Neuronal stem cell (in vitro differentiated cells): Measurements from ENCODE around the gene PIEZO2.

ENCODE experiments used
- DNase-seq: peaks from one replicate; pipeline ENCODE4 v3.0.0-alpha.2; 2013; ENCODE audit warnings: low spot score
- H2AFZ ChIP-seq: one replicate; pipeline ENCODE4 v1.6.1; 2013; ENCODE audit warnings: mild to moderate bottlenecking, low read length, inconsistent platforms
- H2AK5ac ChIP-seq: 2 replicates; pipeline ENCODE4 v1.6.1; 2013; ENCODE audit warnings: low read depth, mild to moderate bottlenecking, inconsistent platforms, low read length, moderate library complexity, mixed read lengths
- H2BK120ac ChIP-seq: 2 replicates; pipeline ENCODE4 v1.6.1; 2013; ENCODE audit warnings: low read depth, mild to moderate bottlenecking, inconsistent platforms, low read length, moderate library complexity, mixed read lengths
- H2BK12ac ChIP-seq: one replicate; pipeline ENCODE4 v1.6.1; 2013; ENCODE audit warnings: low read length, inconsistent platforms
- H2BK15ac ChIP-seq: 2 replicates; pipeline ENCODE4 v1.6.1; 2013; ENCODE audit warnings: mild to moderate bottlenecking, low read length, inconsistent platforms, mixed read lengths
- H2BK5ac ChIP-seq: one replicate; pipeline ENCODE4 v1.6.1; 2013; ENCODE audit warnings: inconsistent platforms, mild to moderate bottlenecking, low read length, moderate library complexity
- H3K14ac ChIP-seq: one replicate; pipeline ENCODE4 v1.6.1; 2013; ENCODE audit warnings: low read length, inconsistent platforms
- H3K18ac ChIP-seq: 2 replicates; pipeline ENCODE4 v1.6.1; 2013; ENCODE audit warnings: low read length, inconsistent platforms
- H3K23ac ChIP-seq: 2 replicates; pipeline ENCODE4 v1.6.1; 2013; ENCODE audit warnings: low read depth, mild to moderate bottlenecking, mixed read lengths, low read length, inconsistent platforms; ENCODE audit not compliant: poor library complexity
- H3K27ac ChIP-seq: replicated peaks from 3 replicates; pipeline ENCODE4 v1.5.1; 2013; ENCODE audit warnings: low read length, inconsistent platforms
- H3K27me3 ChIP-seq, 3 experiments: 2 replicates each; pipeline ENCODE4 v1.6.1; 2013; ENCODE audit warnings: low read length in 3 of 3, mild to moderate bottlenecking in 2 of 3, inconsistent platforms in 1 of 3, low read depth in 1 of 3, mixed read lengths in 1 of 3, moderate library complexity in 1 of 3; ENCODE audit not compliant: control insufficient read depth in 3 of 3, insufficient read depth in 3 of 3
- H3K36me3 ChIP-seq, 2 donors: replicated peaks in 1 of 2; 2 replicates each; pipeline ENCODE4 v1.6.1; 2013; ENCODE audit warnings: low read length in 2 of 2; ENCODE audit not compliant: control insufficient read depth in 2 of 2, insufficient read depth in 2 of 2
- H3K4ac ChIP-seq: 2 replicates; pipeline ENCODE4 v1.6.1; 2013; ENCODE audit warnings: inconsistent platforms, mild to moderate bottlenecking, low read length, moderate library complexity
- H3K4me1 ChIP-seq, 2 donors: 1 replicate in 1 of 2; 2 replicates in 1 of 2; pipeline ENCODE4 v1.6.1; 2013; ENCODE audit warnings: low read length in 2 of 2, low read depth in 1 of 2; ENCODE audit not compliant: control insufficient read depth in 2 of 2, insufficient read depth in 1 of 2
- H3K4me2 ChIP-seq: one replicate; pipeline ENCODE4 v1.6.1; 2013; ENCODE audit warnings: mild to moderate bottlenecking, low read length, inconsistent platforms; ENCODE audit not compliant: insufficient read depth, poor library complexity, severe bottlenecking
- H3K4me3 ChIP-seq, 2 donors: 2 replicates each; pipeline ENCODE4 v1.5.1; 2013; ENCODE audit warnings: low read length in 2 of 2, mild to moderate bottlenecking in 2 of 2, inconsistent platforms in 1 of 2, moderate library complexity in 1 of 2
- H3K79me1 ChIP-seq: one replicate; pipeline ENCODE4 v1.6.1; 2013; ENCODE audit warnings: low read depth, mild to moderate bottlenecking, inconsistent platforms, low read length, moderate library complexity
- H3K9ac ChIP-seq: one replicate; pipeline ENCODE4 v1.6.1; 2013; ENCODE audit warnings: mild to moderate bottlenecking, low read depth, low read length, inconsistent platforms; ENCODE audit not compliant: poor library complexity
- H3K9me3 ChIP-seq, 2 donors: replicated peaks in 1 of 2; 2 replicates each; pipeline versions ENCODE3 to v1.6.1; 2013; ENCODE audit warnings: low read length in 2 of 2, mild to moderate bottlenecking in 2 of 2, inconsistent platforms in 1 of 2, low read depth in 1 of 2, mixed read lengths in 1 of 2, moderate library complexity in 1 of 2; ENCODE audit not compliant: control insufficient read depth in 2 of 2, insufficient read depth in 1 of 2
- H4K8ac ChIP-seq: one replicate; pipeline ENCODE4 v1.6.1; 2013; ENCODE audit warnings: low read depth, mild to moderate bottlenecking, inconsistent platforms, low read length, moderate library complexity
- H4K91ac ChIP-seq: one replicate; pipeline ENCODE4 v1.6.1; 2013; ENCODE audit warnings: low read length, low read depth, mild to moderate bottlenecking, inconsistent platforms; ENCODE audit not compliant: poor library complexity
- WGBS, 2 donors: extraction: QIAGEN DNeasy Blood & Tissue Kit; methylation state at CpG; one replicate each; pipeline ENCODE4 v1.1.7; 2013; ENCODE audit warnings: missing lambda C conversion rate in 2 of 2, mixed read lengths in 1 of 2; ENCODE audit not compliant: insufficient read length in 2 of 2, insufficient replicate concordance in 1 of 2; ENCODE audit errors: extremely low coverage in 2 of 2; 5-methylcytosine and 5-hydroxymethylcytosine counted together

Gene PIEZO2

GRCh38 chr18:11125492-11126315 is 23.7 kb downstream of the PIEZO2 start:
- no peak overlapping the region for H2AK5ac ChIP-seq
- H3K27me3 ChIP-seq = no peaks in the 10 kb centered on the region
- H3K9me3 ChIP-seq = peaks cover 0 to 2% of the 10 kb centered on the region in 2 donors
- H2AFZ ChIP-seq = no peak overlapping the region
- H3K23ac ChIP-seq = no peak overlapping the region
- no peak overlapping the region for H4K91ac ChIP-seq
- no peak overlapping the region for H2BK5ac ChIP-seq
- H3K27ac ChIP-seq = no peak overlapping the region
- H3K14ac ChIP-seq = no peak overlapping the region
- H2BK12ac ChIP-seq = no peak overlapping the region
- H2BK15ac ChIP-seq = no peak overlapping the region
- H3K4me1 ChIP-seq = no peaks in the 10 kb centered on the region
- H3K4ac ChIP-seq = no peak overlapping the region
- no peaks in the 10 kb centered on the region for H3K36me3 ChIP-seq
- no CpG with 5 or more reads among the region's 10 CpGs for WGBS, 2 donors
- H3K18ac ChIP-seq = no peak overlapping the region
- no peak overlapping the region for H3K4me3 ChIP-seq
- no peaks in the 10 kb centered on the region for H3K79me1 ChIP-seq
- H2BK120ac ChIP-seq = no peak overlapping the region
- no peak overlapping the region for H4K8ac ChIP-seq
- H3K9ac ChIP-seq = no peak overlapping the region
- no peak overlapping the region for H3K4me2 ChIP-seq
- no peak for DNase-seq

GRCh38 chr18:11124054-11124453 is 25.3 kb downstream of the PIEZO2 start:
- H4K8ac ChIP-seq = no peak overlapping the region
- H3K27ac ChIP-seq = no peak overlapping the region
- no CpG with 5 or more reads among the region's 1 CpG for whole genome bisulfite sequencing, 2 donors

GRCh38 chr18:11121443-11121849 is 27.9 kb downstream of the PIEZO2 start:
- no peak for DNase-seq
- H2BK5ac ChIP-seq = no peak overlapping the region
- H3K9me3 ChIP-seq = no peaks in the 10 kb centered on the region
- H4K8ac ChIP-seq = no peak overlapping the region
- no peak overlapping the region for H3K4me3 ChIP-seq
- no CpG with 5 or more reads among the region's 2 CpGs for WGBS, 2 donors
- H4K91ac ChIP-seq = no peak overlapping the region
- H3K23ac ChIP-seq = no peak overlapping the region
- H3K79me1 ChIP-seq = no peaks in the 10 kb centered on the region
- no peak overlapping the region for H3K9ac ChIP-seq
- H3K4me2 ChIP-seq = no peak overlapping the region
- H3K27me3 ChIP-seq = no peaks in the 10 kb centered on the region
- H3K27ac ChIP-seq = no peak overlapping the region
- H2BK15ac ChIP-seq = no peak overlapping the region
- no peak overlapping the region for H2BK12ac ChIP-seq
- no peak overlapping the region for H3K4ac ChIP-seq
- no peaks in the 10 kb centered on the region for H3K4me1 ChIP-seq
- H2BK120ac ChIP-seq = no peak overlapping the region
- H3K14ac ChIP-seq = no peak overlapping the region
- no peaks in the 10 kb centered on the region for H3K36me3 ChIP-seq
- no peak overlapping the region for H2AK5ac ChIP-seq
- H2AFZ ChIP-seq = no peak overlapping the region
- H3K18ac ChIP-seq = no peak overlapping the region

More at GRCh38 chr18:11124054-11124453, 25.3 kb downstream of the PIEZO2 start:
- Histone ChIP-seq H3K4me2 (no peak overlapping the region), H4K91ac (no peak overlapping the region), H3K9ac (no peak overlapping the region), H2AFZ (no peak overlapping the region), H3K18ac (no peak overlapping the region), H3K4me1 (no peaks in the 10 kb centered on the region), H3K36me3 (no peaks in the 10 kb centered on the region), H2BK12ac (no peak overlapping the region), H3K23ac (no peak overlapping the region), H3K4ac (no peak overlapping the region), H2BK5ac (no peak overlapping the region), H3K27me3 (no peaks in the 10 kb centered on the region), H3K79me1 (no peaks in the 10 kb centered on the region), H2BK120ac (no peak overlapping the region), H2BK15ac (no peak overlapping the region), H3K9me3 (no peaks in the 10 kb centered on the region), H3K14ac (no peak overlapping the region), H2AK5ac (no peak overlapping the region), H3K4me3 (no peak overlapping the region)
- no peak for DNase-seq

- no peak overlapping the region for H3K23ac ChIP-seq
- H2AFZ ChIP-seq = no peak overlapping the region
- no peak overlapping the region for H3K9ac ChIP-seq
- no peak overlapping the region for H3K27ac ChIP-seq
- no peak overlapping the region for H3K4me3 ChIP-seq
- no peaks in the 10 kb centered on the region for H3K36me3 ChIP-seq
- no peak overlapping the region for H2BK12ac ChIP-seq
- H3K14ac ChIP-seq = no peak overlapping the region
- H3K4ac ChIP-seq = no peak overlapping the region
- no peak overlapping the region for H4K91ac ChIP-seq
- no peak overlapping the region for H2BK5ac ChIP-seq
- no CpG with 5 or more reads among the region's 5 CpGs for WGBS, 2 donors
- no peaks in the 10 kb centered on the region for H3K4me1 ChIP-seq
- H2BK120ac ChIP-seq = no peak overlapping the region
- no peak overlapping the region for H2BK15ac ChIP-seq
- no peak overlapping the region for H3K4me2 ChIP-seq
- no peak overlapping the region for H2AK5ac ChIP-seq
- no peaks in the 10 kb centered on the region for H3K79me1 ChIP-seq
- H3K9me3 ChIP-seq = no peaks in the 10 kb centered on the region
- no peak for DNase-seq
- no peaks in the 10 kb centered on the region for H3K27me3 ChIP-seq
- no peak overlapping the region for H4K8ac ChIP-seq
- no peak overlapping the region for H3K18ac ChIP-seq
These were observed 29.3 kb downstream of the PIEZO2 start for GRCh38 chr18:11119959-11120587.
